Kidney epithelial cell (primary cell): ENCODE results near the gene LRRC31. TPM values are rescaled to one million over a fixed set of nuclear protein-coding genes. Genes with fewer than 3 reads are reported as not detected.

Source experiments
- DNase-seq: peaks from one replicate; pipeline ENCODE4 v3.0.0-alpha.2; 2010; ENCODE audit warnings: low read depth
- H3K27me3 ChIP-seq: 2 replicates; pipeline ENCODE4 v1.6.0; 2011; ENCODE audit warnings: low read length; ENCODE audit not compliant: control insufficient read depth, insufficient read depth
- H3K36me3 ChIP-seq: 2 replicates; pipeline ENCODE4 v1.5.1; 2011; ENCODE audit warnings: low read length; ENCODE audit not compliant: control insufficient read depth, insufficient read depth
- H3K4me3 ChIP-seq: 2 replicates; pipeline ENCODE4 v1.5.1; 2011; ENCODE audit warnings: low read depth, mild to moderate bottlenecking, control low read depth, low read length
- total RNA-seq: library from RNA; depleted of rRNA; stranded (reverse); fragments of >200 nt; gene quantifications from 2 replicates; pipeline ENCODE4 v1.2.3, GENCODE V29; 2015
- TF ChIP-seq, protein P1 (sequence below): IDR thresholded peaks from 2 replicates; pipeline ENCODE4 v1.5.1; 2011; ENCODE audit warnings: mild to moderate bottlenecking, moderate library complexity, low read length, control low read depth, inconsistent platforms; ENCODE audit not compliant: insufficient read depth, poor library complexity, severe bottlenecking

The LRRC31 gene
- total RNA-seq, 1 donor from 2014 or later = not detected

GRCh38 chr3:169836078-169836941 lies 33.4 kb downstream of the LRRC31 start:
- no peak for DNase-seq
- TF ChIP-seq, protein P1, sequence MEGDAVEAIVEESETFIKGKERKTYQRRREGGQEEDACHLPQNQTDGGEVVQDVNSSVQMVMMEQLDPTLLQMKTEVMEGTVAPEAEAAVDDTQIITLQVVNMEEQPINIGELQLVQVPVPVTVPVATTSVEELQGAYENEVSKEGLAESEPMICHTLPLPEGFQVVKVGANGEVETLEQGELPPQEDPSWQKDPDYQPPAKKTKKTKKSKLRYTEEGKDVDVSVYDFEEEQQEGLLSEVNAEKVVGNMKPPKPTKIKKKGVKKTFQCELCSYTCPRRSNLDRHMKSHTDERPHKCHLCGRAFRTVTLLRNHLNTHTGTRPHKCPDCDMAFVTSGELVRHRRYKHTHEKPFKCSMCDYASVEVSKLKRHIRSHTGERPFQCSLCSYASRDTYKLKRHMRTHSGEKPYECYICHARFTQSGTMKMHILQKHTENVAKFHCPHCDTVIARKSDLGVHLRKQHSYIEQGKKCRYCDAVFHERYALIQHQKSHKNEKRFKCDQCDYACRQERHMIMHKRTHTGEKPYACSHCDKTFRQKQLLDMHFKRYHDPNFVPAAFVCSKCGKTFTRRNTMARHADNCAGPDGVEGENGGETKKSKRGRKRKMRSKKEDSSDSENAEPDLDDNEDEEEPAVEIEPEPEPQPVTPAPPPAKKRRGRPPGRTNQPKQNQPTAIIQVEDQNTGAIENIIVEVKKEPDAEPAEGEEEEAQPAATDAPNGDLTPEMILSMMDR = no peak
- no peaks in the 10 kb centered on the region for H3K36me3 ChIP-seq
- no peaks in the 10 kb centered on the region for H3K27me3 ChIP-seq
- no peak overlapping the region for H3K4me3 ChIP-seq

DNA sequence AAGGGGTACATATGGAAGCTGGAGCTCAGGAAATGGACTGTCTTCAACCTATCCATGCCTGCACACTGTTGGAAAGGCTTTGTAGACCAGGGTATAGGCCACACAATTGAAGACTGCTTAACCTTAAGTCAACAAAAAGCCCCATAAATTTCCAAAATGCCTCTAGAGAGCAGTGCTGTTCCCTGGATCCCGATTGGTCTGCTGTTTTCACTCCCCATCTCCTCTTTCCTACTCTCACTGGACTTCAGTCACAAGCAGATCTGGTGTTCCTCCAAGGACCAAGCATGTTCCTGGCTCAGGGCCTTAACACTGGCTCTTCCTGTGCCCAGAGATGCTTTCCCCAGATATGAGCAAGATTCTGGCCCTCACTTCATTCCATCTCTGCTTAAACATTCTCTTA lies 34.2 kb downstream of the LRRC31 start:
- no peak for DNase-seq
- H3K36me3 ChIP-seq = no peaks in the 10 kb centered on the region
- TF ChIP-seq, protein P1 = no peak
- H3K27me3 ChIP-seq = no peaks in the 10 kb centered on the region
- H3K4me3 ChIP-seq = no peak overlapping the region

GRCh38 chr3:169827712-169828111 lies 42.0 kb downstream of the LRRC31 start:
- Histone ChIP-seq H3K27me3 (no peaks in the 10 kb centered on the region), H3K4me3 (no peak overlapping the region), H3K36me3 (no peaks in the 10 kb centered on the region)
- TF ChIP-seq, protein P1 = no peak
- no peak for DNase-seq

DNA sequence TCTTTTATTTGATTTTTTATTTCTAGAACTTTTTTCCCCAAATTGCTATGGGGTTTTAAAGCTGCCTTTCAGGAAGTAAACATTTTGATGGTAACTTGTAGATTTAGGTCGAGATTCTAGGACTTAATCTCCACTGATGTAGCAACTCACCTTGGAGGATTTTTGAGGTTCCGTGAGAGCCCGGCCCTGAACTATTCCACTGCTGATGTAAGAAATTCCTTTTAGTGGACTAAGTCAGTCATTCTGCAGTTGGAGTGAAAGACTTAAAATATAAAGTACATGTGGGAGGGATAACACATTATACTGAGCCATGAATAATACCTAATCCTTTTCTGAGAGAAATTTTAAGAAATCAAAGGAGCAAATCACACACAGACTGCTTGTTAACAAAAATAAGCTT lies 44.4 kb downstream of the LRRC31 start:
- TF ChIP-seq, protein P1 = no peak
- no peak for DNase-seq
- no peaks in the 10 kb centered on the region for H3K27me3 ChIP-seq
- H3K36me3 ChIP-seq = no peaks in the 10 kb centered on the region
- no peak overlapping the region for H3K4me3 ChIP-seq

DNA sequence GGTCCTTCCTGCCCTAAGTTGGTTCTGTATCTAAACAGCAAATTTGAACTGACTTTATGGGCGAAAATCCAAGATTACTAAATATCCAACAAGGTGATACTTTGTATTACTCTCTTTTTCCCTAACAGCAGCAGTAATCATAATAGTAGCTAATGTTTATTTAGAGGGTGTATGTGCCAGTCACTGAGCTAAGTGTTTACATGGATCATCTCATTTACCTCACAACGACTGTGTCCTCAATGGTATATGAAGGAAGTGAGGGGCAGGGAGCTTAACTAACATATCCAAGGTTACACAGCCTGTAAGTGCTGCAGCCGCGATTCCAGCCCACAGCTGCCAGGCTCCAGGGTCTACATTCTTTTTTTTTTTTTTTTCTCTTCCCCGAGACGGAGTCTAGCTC lies 46.8 kb downstream of the LRRC31 start:
- H3K27me3 ChIP-seq = no peaks in the 10 kb centered on the region
- TF ChIP-seq, protein P1 = no peak
- no peak for DNase-seq
- no peaks in the 10 kb centered on the region for H3K36me3 ChIP-seq
- no peak overlapping the region for H3K4me3 ChIP-seq

- Histone ChIP-seq H3K4me3 (no peak overlapping the region), H3K36me3 (no peaks in the 10 kb centered on the region), H3K27me3 (no peaks in the 10 kb centered on the region)
- TF ChIP-seq, protein P1 = no peak
- DNase-seq = no peak
These were observed 47.2 kb downstream of the LRRC31 start for GRCh38 chr3:169822540-169822939.
